Measurements from ENCODE around the gene IL4R.
A peak's percentile ranks its signal among the peaks of the same experiment; 100 is the strongest.

IL4R gene

DNA sequence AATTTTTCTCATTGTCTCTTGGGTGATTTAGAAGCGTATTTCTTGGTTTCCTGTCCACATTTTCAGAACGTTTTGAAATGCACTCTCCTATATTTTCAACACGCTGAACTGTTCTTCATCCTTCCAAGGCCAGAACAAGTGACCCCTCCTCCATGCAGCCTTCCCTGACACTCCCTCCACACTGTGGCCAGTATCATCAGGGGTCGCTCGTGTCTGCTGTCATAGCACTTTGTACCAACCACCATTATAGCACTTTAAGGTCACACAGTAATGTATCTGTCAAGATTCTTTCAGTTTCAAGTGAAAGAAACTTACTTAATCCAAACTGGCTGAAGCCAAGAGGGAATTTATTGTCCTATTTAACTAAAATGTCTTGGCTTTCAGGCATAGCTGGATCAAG lies 70.7 kb downstream of the IL4R start:
- Histone ChIP-seq H3K9ac (ENCODE audit: low read length) (no peak overlapping the region), H3K27ac (ENCODE audit: low read length) (peak overlapping the region; percentile 24; the same call in 1 of the 2 replicates), H3K9me2 (replicated peaks; ENCODE audit: insufficient read depth, low read length) (no peaks in the 10 kb centered on the region), H3K4me3 (ENCODE audit: low read length) (peak overlapping the region; percentile 12; the same call in 1 of the 2 replicates), H3K9me3 (replicated peaks; ENCODE audit: insufficient read depth, low read length) (no peaks in the 10 kb centered on the region), H3K4me2 (ENCODE audit: low read depth, low read length) (peak overlapping the region; percentile 33), H3K79me2 (ENCODE audit: low read length) (no peaks in the 10 kb centered on the region), H4K20me1 (ENCODE audit: insufficient read depth, low read length) (no peaks in the 10 kb centered on the region), H3K27me3 (replicated peaks; ENCODE audit: insufficient read depth, low read length) (no peaks in the 10 kb centered on the region), H2AFZ (ENCODE audit: low read length) (no peak overlapping the region), H3K36me3 (replicated peaks; ENCODE audit: insufficient read depth, low read length) (no peaks in the 10 kb centered on the region), H3F3A (ENCODE audit: insufficient read depth, low read length) (peaks cover 12% of the 10 kb centered on the region), H3K4me1 (ENCODE audit: low read length) (peaks cover 46% of the 10 kb centered on the region)
- TF ChIP-seq EZH2phosphoT487 (IDR thresholded peaks at IDR 0.05; ENCODE audit: low read length), result no peak
- TF ChIP-seq, protein P1, sequence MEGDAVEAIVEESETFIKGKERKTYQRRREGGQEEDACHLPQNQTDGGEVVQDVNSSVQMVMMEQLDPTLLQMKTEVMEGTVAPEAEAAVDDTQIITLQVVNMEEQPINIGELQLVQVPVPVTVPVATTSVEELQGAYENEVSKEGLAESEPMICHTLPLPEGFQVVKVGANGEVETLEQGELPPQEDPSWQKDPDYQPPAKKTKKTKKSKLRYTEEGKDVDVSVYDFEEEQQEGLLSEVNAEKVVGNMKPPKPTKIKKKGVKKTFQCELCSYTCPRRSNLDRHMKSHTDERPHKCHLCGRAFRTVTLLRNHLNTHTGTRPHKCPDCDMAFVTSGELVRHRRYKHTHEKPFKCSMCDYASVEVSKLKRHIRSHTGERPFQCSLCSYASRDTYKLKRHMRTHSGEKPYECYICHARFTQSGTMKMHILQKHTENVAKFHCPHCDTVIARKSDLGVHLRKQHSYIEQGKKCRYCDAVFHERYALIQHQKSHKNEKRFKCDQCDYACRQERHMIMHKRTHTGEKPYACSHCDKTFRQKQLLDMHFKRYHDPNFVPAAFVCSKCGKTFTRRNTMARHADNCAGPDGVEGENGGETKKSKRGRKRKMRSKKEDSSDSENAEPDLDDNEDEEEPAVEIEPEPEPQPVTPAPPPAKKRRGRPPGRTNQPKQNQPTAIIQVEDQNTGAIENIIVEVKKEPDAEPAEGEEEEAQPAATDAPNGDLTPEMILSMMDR (IDR thresholded peaks at IDR 0.05; ENCODE audit: low read length), result 0 out of 2 replicates have a peak, but pooled peaks have one; percentile 6
- no peak for TF ChIP-seq EZH2 (optimal IDR thresholded peaks at IDR 0.05; ENCODE audit: low read depth, low read length)
- peak; percentile 15 for DNase-seq

DNA sequence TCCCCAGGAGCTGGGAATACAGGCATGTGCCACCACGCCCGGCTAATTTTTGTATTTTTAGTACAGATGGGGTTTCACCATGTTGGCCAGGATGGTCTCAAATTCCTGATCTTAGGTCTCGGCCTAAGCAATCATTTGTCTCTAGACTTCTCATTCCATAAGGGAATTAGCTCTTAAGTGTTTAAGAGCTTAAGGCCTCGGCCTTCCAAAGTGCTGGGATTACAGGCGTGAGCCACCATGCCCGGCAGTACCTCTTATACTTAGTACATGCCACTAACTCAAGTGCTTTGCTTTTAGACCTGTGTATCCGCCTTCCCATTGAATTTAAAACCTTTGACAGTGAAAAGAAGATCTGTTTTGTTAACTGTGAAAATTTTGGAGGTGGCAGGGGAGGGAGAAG lies 71.6 kb downstream of the IL4R start:
- DNase-seq, result no peak
- H3K27me3 ChIP-seq (replicated peaks; ENCODE audit: insufficient read depth, low read length), result no peaks in the 10 kb centered on the region
- no peak overlapping the region for H3K9ac ChIP-seq (ENCODE audit: low read length)

DNA sequence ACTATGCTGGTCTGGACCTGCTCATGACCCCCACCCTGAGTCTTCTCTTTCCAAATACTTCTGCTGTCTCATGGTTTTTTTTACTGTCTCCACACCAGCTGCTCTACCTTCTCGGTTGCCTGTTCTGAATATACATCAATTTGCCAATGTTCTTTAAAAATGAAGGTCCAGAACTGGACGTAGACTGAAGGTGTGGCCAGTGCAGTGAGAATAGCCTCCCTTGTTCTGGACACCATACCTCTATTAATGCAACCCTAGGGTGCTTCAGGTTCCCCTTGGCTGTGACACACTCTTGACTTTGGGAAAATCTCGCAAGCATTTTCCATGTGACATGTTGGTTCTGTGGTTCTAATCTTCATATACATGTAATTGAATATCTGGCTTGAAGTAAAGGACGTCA lies 72.9 kb downstream of the IL4R start:
- no peaks in the 10 kb centered on the region for H3K9me3 ChIP-seq (replicated peaks; ENCODE audit: insufficient read depth, low read length)
- DNase-seq, result no peak
- H4K20me1 ChIP-seq (ENCODE audit: insufficient read depth, low read length), result no peaks in the 10 kb centered on the region
- no peak overlapping the region for H2AFZ ChIP-seq (ENCODE audit: low read length)
- H3K27me3 ChIP-seq (replicated peaks; ENCODE audit: insufficient read depth, low read length), result no peaks in the 10 kb centered on the region
- peaks cover 22% of the 10 kb centered on the region for H3F3A ChIP-seq (ENCODE audit: insufficient read depth, low read length)
- H3K79me2 ChIP-seq (ENCODE audit: low read length), result no peaks in the 10 kb centered on the region
- H3K9ac ChIP-seq (ENCODE audit: low read length), result no peak overlapping the region
- peaks cover 48% of the 10 kb centered on the region for H3K4me1 ChIP-seq (ENCODE audit: low read length)
- no peaks in the 10 kb centered on the region for H3K9me2 ChIP-seq (replicated peaks; ENCODE audit: insufficient read depth, low read length)
- no peak overlapping the region for H3K4me3 ChIP-seq (ENCODE audit: low read length)
- H3K27ac ChIP-seq (ENCODE audit: low read length), result no peak overlapping the region
- no peaks in the 10 kb centered on the region for H3K36me3 ChIP-seq (replicated peaks; ENCODE audit: insufficient read depth, low read length)
- TF ChIP-seq EZH2 (optimal IDR thresholded peaks at IDR 0.05; ENCODE audit: low read depth, low read length), result no peak
- TF ChIP-seq, protein P1 (IDR thresholded peaks at IDR 0.05; ENCODE audit: low read length), result no peak
- TF ChIP-seq EZH2phosphoT487 (IDR thresholded peaks at IDR 0.05; ENCODE audit: low read length), result no peak
- H3K4me2 ChIP-seq (ENCODE audit: low read depth, low read length), result no peak overlapping the region

More for the DNA sequence above, 71.6 kb downstream of the IL4R start:
- Histone ChIP-seq H3K79me2 (ENCODE audit: low read length) (no peaks in the 10 kb centered on the region), H2AFZ (ENCODE audit: low read length) (no peak overlapping the region), H4K20me1 (ENCODE audit: insufficient read depth, low read length) (no peaks in the 10 kb centered on the region), H3K27ac (ENCODE audit: low read length) (no peak overlapping the region), H3F3A (ENCODE audit: insufficient read depth, low read length) (peaks cover 22% of the 10 kb centered on the region), H3K4me1 (ENCODE audit: low read length) (peaks cover 54% of the 10 kb centered on the region), H3K9me2 (replicated peaks; ENCODE audit: insufficient read depth, low read length) (no peaks in the 10 kb centered on the region), H3K4me2 (ENCODE audit: low read depth, low read length) (no peak overlapping the region), H3K4me3 (ENCODE audit: low read length) (no peak overlapping the region), H3K9me3 (replicated peaks; ENCODE audit: insufficient read depth, low read length) (no peaks in the 10 kb centered on the region), H3K36me3 (replicated peaks; ENCODE audit: insufficient read depth, low read length) (no peaks in the 10 kb centered on the region)
- TF ChIP-seq EZH2 (optimal IDR thresholded peaks at IDR 0.05; ENCODE audit: low read depth, low read length), result no peak
- TF ChIP-seq, protein P1 (IDR thresholded peaks at IDR 0.05; ENCODE audit: low read length), result no peak
- no peak for TF ChIP-seq EZH2phosphoT487 (IDR thresholded peaks at IDR 0.05; ENCODE audit: low read length)
